ENCODE results near the gene CAMTA1.

DNA sequence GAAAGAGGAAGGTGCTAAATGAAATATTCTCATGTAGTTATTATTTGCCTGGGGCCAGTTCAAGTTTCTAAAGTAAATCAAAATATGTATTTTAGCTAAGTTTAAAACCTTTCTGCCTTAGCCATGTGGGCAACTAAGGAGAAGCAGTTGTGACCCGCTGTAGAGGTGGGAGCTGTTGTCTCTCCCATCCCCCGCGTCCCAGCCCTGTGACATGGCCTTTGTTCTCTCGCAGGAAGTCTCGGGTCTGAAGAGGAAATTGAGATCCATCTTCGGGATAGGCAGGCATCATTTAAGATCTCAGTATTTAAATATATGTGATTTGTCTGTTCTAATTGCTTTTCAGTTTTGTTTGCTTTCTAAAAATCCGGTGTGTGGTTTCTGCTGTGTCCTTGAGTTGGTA, 121.5 kb downstream of the CAMTA1 start:
- TF ChIP-seq, protein P1, sequence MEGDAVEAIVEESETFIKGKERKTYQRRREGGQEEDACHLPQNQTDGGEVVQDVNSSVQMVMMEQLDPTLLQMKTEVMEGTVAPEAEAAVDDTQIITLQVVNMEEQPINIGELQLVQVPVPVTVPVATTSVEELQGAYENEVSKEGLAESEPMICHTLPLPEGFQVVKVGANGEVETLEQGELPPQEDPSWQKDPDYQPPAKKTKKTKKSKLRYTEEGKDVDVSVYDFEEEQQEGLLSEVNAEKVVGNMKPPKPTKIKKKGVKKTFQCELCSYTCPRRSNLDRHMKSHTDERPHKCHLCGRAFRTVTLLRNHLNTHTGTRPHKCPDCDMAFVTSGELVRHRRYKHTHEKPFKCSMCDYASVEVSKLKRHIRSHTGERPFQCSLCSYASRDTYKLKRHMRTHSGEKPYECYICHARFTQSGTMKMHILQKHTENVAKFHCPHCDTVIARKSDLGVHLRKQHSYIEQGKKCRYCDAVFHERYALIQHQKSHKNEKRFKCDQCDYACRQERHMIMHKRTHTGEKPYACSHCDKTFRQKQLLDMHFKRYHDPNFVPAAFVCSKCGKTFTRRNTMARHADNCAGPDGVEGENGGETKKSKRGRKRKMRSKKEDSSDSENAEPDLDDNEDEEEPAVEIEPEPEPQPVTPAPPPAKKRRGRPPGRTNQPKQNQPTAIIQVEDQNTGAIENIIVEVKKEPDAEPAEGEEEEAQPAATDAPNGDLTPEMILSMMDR (IDR thresholded peaks at IDR 0.05) = no peak
- TF ChIP-seq EP300 (IDR thresholded peaks at IDR 0.05) (no peak), POLR2A (IDR thresholded peaks at IDR 0.05) (no peak), POLR2AphosphoS5 (IDR thresholded peaks at IDR 0.05) (no peak)
